Liver (tissue), 9 donors: Measurements from ENCODE around the gene NSD1. TPM values are rescaled to one million over a fixed set of nuclear protein-coding genes. Genes with fewer than 3 reads are reported as not detected.

Experiments used
- DNase-seq: peaks from one replicate; pipeline ENCODE4 v3.0.0-alpha.2; 2017; ENCODE audit warnings: low spot score
- H3K27ac ChIP-seq, 2 donors: one replicate each; pipeline ENCODE4 v1.7.0; 2013; ENCODE audit warnings: inconsistent platforms in 2 of 2, low read length in 2 of 2, control low read depth in 1 of 2, low read depth in 1 of 2, mild to moderate bottlenecking in 1 of 2
- H3K27me3 ChIP-seq, 4 donors: one replicate each; pipeline versions ENCODE4 v1.6.1 to v1.7.0; 2013; ENCODE audit warnings: low read length in 3 of 4, inconsistent platforms in 1 of 4, mild to moderate bottlenecking in 1 of 4, moderate library complexity in 1 of 4; ENCODE audit not compliant: control insufficient read depth in 4 of 4, insufficient read depth in 4 of 4
- H3K36me3 ChIP-seq, 4 donors: one replicate each; pipeline versions ENCODE4 v1.6.1 to v1.7.0; 2013; ENCODE audit warnings: low read length in 3 of 4, mild to moderate bottlenecking in 3 of 4, low read depth in 1 of 4, moderate library complexity in 1 of 4; ENCODE audit not compliant: control insufficient read depth in 4 of 4, insufficient read depth in 3 of 4
- H3K4me1 ChIP-seq, 4 donors: one replicate each; pipeline versions ENCODE4 v1.6.1 to v1.7.0; 2013; ENCODE audit warnings: low read length in 3 of 4, mild to moderate bottlenecking in 3 of 4, moderate library complexity in 1 of 4; ENCODE audit not compliant: control insufficient read depth in 4 of 4, insufficient read depth in 4 of 4
- H3K4me3 ChIP-seq, 3 donors: one replicate each; pipeline versions ENCODE4 v1.6.1 to v1.7.0; 2013; ENCODE audit warnings: low read length in 3 of 3, control low read depth in 1 of 3, low read depth in 1 of 3, mild to moderate bottlenecking in 1 of 3
- H3K9ac ChIP-seq, 2 donors: one replicate each; pipeline ENCODE4 v1.7.0; 2013; ENCODE audit warnings: low read length in 2 of 2, mild to moderate bottlenecking in 2 of 2, moderate library complexity in 2 of 2, control low read depth in 1 of 2, low read depth in 1 of 2
- H3K9me3 ChIP-seq, 4 donors: one replicate each; pipeline versions ENCODE4 v1.6.1 to v1.7.0; 2013; ENCODE audit warnings: low read length in 3 of 4; ENCODE audit not compliant: control insufficient read depth in 4 of 4
- CTCF ChIP-seq: fragments of 150-350 bp; IDR thresholded peaks from 2 replicates; pipeline ENCODE4 v1.5.1; 2017; ENCODE audit warnings: improper control_type of control experiment, low read depth, low read length; ENCODE audit not compliant: missing input control
- EGR1 ChIP-seq, 2 donors: IDR thresholded peaks; 2 replicates each; pipeline ENCODE4 v1.6.1; 2016 to 2018; ENCODE audit warnings: antibody characterized with exemption in 2 of 2, low read depth in 2 of 2
- FOXA1 ChIP-seq: IDR thresholded peaks from 2 replicates; pipeline ENCODE4 v1.6.1; 2016; ENCODE audit warnings: antibody characterized with exemption
- FOXA2 ChIP-seq: IDR thresholded peaks from 2 replicates; pipeline ENCODE4 v1.6.1; 2016; ENCODE audit warnings: antibody characterized with exemption
- GABPA ChIP-seq, 2 donors: IDR thresholded peaks in 1 of 2; conservative IDR thresholded peaks in 1 of 2; 2 replicates each; pipeline ENCODE4 v1.6.1; 2016; ENCODE audit warnings: antibody characterized with exemption in 2 of 2, mild to moderate bottlenecking in 1 of 2, moderate library complexity in 1 of 2
- HNF4A ChIP-seq, 2 donors: conservative IDR thresholded peaks; 2 replicates each; pipeline ENCODE4 v1.6.1; 2016; ENCODE audit warnings: antibody characterized with exemption in 2 of 2, mild to moderate bottlenecking in 2 of 2
- HNF4G ChIP-seq: IDR thresholded peaks from 2 replicates; pipeline ENCODE4 v1.6.1; 2016; ENCODE audit warnings: antibody characterized with exemption
- JUND ChIP-seq, 2 donors: IDR thresholded peaks; 2 replicates each; pipeline ENCODE4 v1.6.1; 2016; ENCODE audit warnings: antibody characterized with exemption in 2 of 2
- MAX ChIP-seq: IDR thresholded peaks from 2 replicates; pipeline ENCODE4 v1.6.1; 2016; ENCODE audit warnings: antibody characterized with exemption
- NR2F2 ChIP-seq: IDR thresholded peaks from 2 replicates; pipeline ENCODE4 v1.6.1; 2016; ENCODE audit warnings: antibody characterized with exemption
- RAD21 ChIP-seq, 2 donors: IDR thresholded peaks; 2 replicates each; pipeline ENCODE4 v1.6.1; 2016; ENCODE audit warnings: antibody characterized with exemption in 2 of 2, mild to moderate bottlenecking in 2 of 2
- REST ChIP-seq: IDR thresholded peaks from 2 replicates; pipeline ENCODE4 v1.6.1; 2016; ENCODE audit warnings: antibody characterized with exemption, mild to moderate bottlenecking
- RXRA ChIP-seq, 2 donors: IDR thresholded peaks; 2 replicates each; pipeline ENCODE4 v1.6.1; 2017 to 2018; ENCODE audit warnings: antibody characterized with exemption in 2 of 2, mild to moderate bottlenecking in 1 of 2
- SP1 ChIP-seq: IDR thresholded peaks from 2 replicates; pipeline ENCODE4 v1.6.1; 2018; ENCODE audit warnings: antibody characterized with exemption, mild to moderate bottlenecking
- TAF1 ChIP-seq: conservative IDR thresholded peaks from 2 replicates; pipeline ENCODE4 v1.6.1; 2016; ENCODE audit warnings: antibody characterized with exemption, mild to moderate bottlenecking
- YY1 ChIP-seq: IDR thresholded peaks from 2 replicates; pipeline ENCODE4 v1.6.1; 2016; ENCODE audit warnings: antibody characterized with exemption, mild to moderate bottlenecking
- ZBTB33 ChIP-seq: IDR thresholded peaks from 2 replicates; pipeline ENCODE4 v1.6.1; 2016; ENCODE audit warnings: antibody characterized with exemption
- WGBS: extraction: QIAGEN DNeasy Blood & Tissue Kit; methylation state at CpG from one replicate; pipeline ENCODE4 v1.1.7; 2013; 5-methylcytosine and 5-hydroxymethylcytosine counted together
- polyA plus RNA-seq, 2 donors: library from polyadenylated mRNA; stranded (reverse) in 1 of 2; unstranded in 1 of 2; fragments of 200-250 nt in 1 of 2; fragments of >200 nt in 1 of 2; fragmentation: Nextera tagmentation in 1 of 2; extraction: Ambion mirVana in 1 of 2; gene quantifications; one replicate each; pipeline versions ENCODE4 v1.2.1 to v1.2.3, GENCODE V29; 2013 to 2015
- total RNA-seq, 2 donors: library from RNA; depleted of rRNA; stranded (reverse); fragments of >200 nt; gene quantifications; one replicate each; pipeline ENCODE4 v1.2.3, GENCODE V29; 2014
- donor health status: healthy.
- donor health status: healthy.
- donor health status: healthy.
- donor health status: healthy.
- donor health status: healthy.

The NSD1 gene
- total and polyA plus RNA-seq, 4 donors, result 5.3 to 34.1 (median 19.3) TPM

- no peak for DNase-seq
- no peak overlapping the region for H3K27ac ChIP-seq
- H3K36me3 ChIP-seq, result peaks cover 0 to 7% (median 3%) of the 10 kb centered on the region in 4 donors
- H3K9me3 ChIP-seq, result no peaks in the 10 kb centered on the region
- H3K4me3 ChIP-seq, result no peak overlapping the region
- no peak overlapping the region for H3K9ac ChIP-seq
- TF ChIP-seq SP1 (no peak), FOXA2 (no peak), GABPA (IDR thresholded peaks at IDR 0.05 in 1 of 2, conservative IDR thresholded peaks at IDR 0.05 in 1 of 2) (no peak), NR2F2 (no peak), HNF4A (conservative IDR thresholded peaks at IDR 0.05) (no peak), TAF1 (no peak), RXRA (IDR thresholded peaks at IDR 0.05) (no peak), EGR1 (IDR thresholded peaks at IDR 0.05; ENCODE audit: low read depth in 2 of 2) (no peak), YY1 (no peak)
- WGBS, result 95% methylated on average over 4 of the region's 4 CpGs
- no peaks in the 10 kb centered on the region for H3K27me3 ChIP-seq
- no peaks in the 10 kb centered on the region for H3K4me1 ChIP-seq
These were observed 92.2 kb downstream of the NSD1 start for GRCh38 chr5:177225798-177226197.

DNA sequence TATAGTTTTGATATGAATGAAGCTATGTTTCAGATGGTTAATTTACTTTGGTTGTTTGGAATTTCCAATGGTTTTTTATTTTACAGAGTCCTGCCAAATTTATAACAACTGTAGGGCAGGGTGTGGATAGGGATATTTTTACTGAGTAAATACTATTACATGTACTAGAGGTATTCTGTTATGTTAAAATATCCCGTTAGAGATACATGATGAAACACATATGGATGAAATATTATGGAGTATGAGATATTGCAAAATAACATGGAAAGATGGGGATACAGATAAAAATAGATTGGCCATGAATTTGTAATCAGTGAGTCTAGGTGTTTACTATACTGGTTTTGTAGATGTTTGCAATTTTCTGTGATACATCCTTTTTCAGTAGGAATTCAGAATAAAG is 93.3 kb downstream of the NSD1 start:
- DNase-seq, result no peak
- H3K4me1 ChIP-seq, result no peaks in the 10 kb centered on the region
- no peaks in the 10 kb centered on the region for H3K27me3 ChIP-seq
- H3K27ac ChIP-seq, result no peak overlapping the region
- no peak overlapping the region for H3K9ac ChIP-seq
- no peak for TF ChIP-seq FOXA2
- no peak for TF ChIP-seq ZBTB33
- no peak for TF ChIP-seq RXRA (IDR thresholded peaks at IDR 0.05)
- TF ChIP-seq MAX, result no peak
- no peak for TF ChIP-seq YY1
- no peak for TF ChIP-seq RAD21 (IDR thresholded peaks at IDR 0.05)
- no peak for TF ChIP-seq REST
- no peak for TF ChIP-seq FOXA1
- TF ChIP-seq HNF4G, result no peak
- no peak for TF ChIP-seq JUND (IDR thresholded peaks at IDR 0.05)
- TF ChIP-seq NR2F2, result no peak
- no peak for TF ChIP-seq CTCF
- TF ChIP-seq EGR1 (IDR thresholded peaks at IDR 0.05; ENCODE audit: low read depth in 2 of 2), result no peak
- no peak for TF ChIP-seq GABPA (IDR thresholded peaks at IDR 0.05 in 1 of 2, conservative IDR thresholded peaks at IDR 0.05 in 1 of 2)
- H3K9me3 ChIP-seq, result no peaks in the 10 kb centered on the region
- 84% methylated on average over 1 of the region's 1 CpG for WGBS
- peaks cover 0 to 7% (median 3%) of the 10 kb centered on the region in 4 donors for H3K36me3 ChIP-seq
- no peak overlapping the region for H3K4me3 ChIP-seq
